Liver (tissue), 9 donors: ENCODE results near the gene GNA15. TPM values are rescaled to one million over a fixed set of nuclear protein-coding genes. Genes with fewer than 3 reads are reported as not detected.

Source experiments
- DNase-seq: peaks from one replicate; pipeline ENCODE4 v3.0.0-alpha.2; 2017; ENCODE audit warnings: low spot score
- H3K27ac ChIP-seq, 2 donors: one replicate each; pipeline ENCODE4 v1.7.0; 2013; ENCODE audit warnings: inconsistent platforms in 2 of 2, low read length in 2 of 2, control low read depth in 1 of 2, low read depth in 1 of 2, mild to moderate bottlenecking in 1 of 2
- H3K27me3 ChIP-seq, 4 donors: one replicate each; pipeline versions ENCODE4 v1.6.1 to v1.7.0; 2013; ENCODE audit warnings: low read length in 3 of 4, inconsistent platforms in 1 of 4, mild to moderate bottlenecking in 1 of 4, moderate library complexity in 1 of 4; ENCODE audit not compliant: control insufficient read depth in 4 of 4, insufficient read depth in 4 of 4
- H3K36me3 ChIP-seq, 4 donors: one replicate each; pipeline versions ENCODE4 v1.6.1 to v1.7.0; 2013; ENCODE audit warnings: low read length in 3 of 4, mild to moderate bottlenecking in 3 of 4, low read depth in 1 of 4, moderate library complexity in 1 of 4; ENCODE audit not compliant: control insufficient read depth in 4 of 4, insufficient read depth in 3 of 4
- H3K4me1 ChIP-seq, 4 donors: one replicate each; pipeline versions ENCODE4 v1.6.1 to v1.7.0; 2013; ENCODE audit warnings: low read length in 3 of 4, mild to moderate bottlenecking in 3 of 4, moderate library complexity in 1 of 4; ENCODE audit not compliant: control insufficient read depth in 4 of 4, insufficient read depth in 4 of 4
- H3K4me3 ChIP-seq, 3 donors: one replicate each; pipeline versions ENCODE4 v1.6.1 to v1.7.0; 2013; ENCODE audit warnings: low read length in 3 of 3, control low read depth in 1 of 3, low read depth in 1 of 3, mild to moderate bottlenecking in 1 of 3
- H3K9ac ChIP-seq, 2 donors: one replicate each; pipeline ENCODE4 v1.7.0; 2013; ENCODE audit warnings: low read length in 2 of 2, mild to moderate bottlenecking in 2 of 2, moderate library complexity in 2 of 2, control low read depth in 1 of 2, low read depth in 1 of 2
- H3K9me3 ChIP-seq, 4 donors: one replicate each; pipeline versions ENCODE4 v1.6.1 to v1.7.0; 2013; ENCODE audit warnings: low read length in 3 of 4; ENCODE audit not compliant: control insufficient read depth in 4 of 4
- EGR1 ChIP-seq, 2 donors: IDR thresholded peaks; 2 replicates each; pipeline ENCODE4 v1.6.1; 2016 to 2018; ENCODE audit warnings: antibody characterized with exemption in 2 of 2, low read depth in 2 of 2
- FOXA1 ChIP-seq: IDR thresholded peaks from 2 replicates; pipeline ENCODE4 v1.6.1; 2016; ENCODE audit warnings: antibody characterized with exemption
- FOXA2 ChIP-seq: IDR thresholded peaks from 2 replicates; pipeline ENCODE4 v1.6.1; 2016; ENCODE audit warnings: antibody characterized with exemption
- GABPA ChIP-seq, 2 donors: IDR thresholded peaks in 1 of 2; conservative IDR thresholded peaks in 1 of 2; 2 replicates each; pipeline ENCODE4 v1.6.1; 2016; ENCODE audit warnings: antibody characterized with exemption in 2 of 2, mild to moderate bottlenecking in 1 of 2, moderate library complexity in 1 of 2
- HNF4A ChIP-seq, 2 donors: conservative IDR thresholded peaks; 2 replicates each; pipeline ENCODE4 v1.6.1; 2016; ENCODE audit warnings: antibody characterized with exemption in 2 of 2, mild to moderate bottlenecking in 2 of 2
- JUND ChIP-seq, 2 donors: IDR thresholded peaks; 2 replicates each; pipeline ENCODE4 v1.6.1; 2016; ENCODE audit warnings: antibody characterized with exemption in 2 of 2
- NR2F2 ChIP-seq: IDR thresholded peaks from 2 replicates; pipeline ENCODE4 v1.6.1; 2016; ENCODE audit warnings: antibody characterized with exemption
- RAD21 ChIP-seq, 2 donors: IDR thresholded peaks; 2 replicates each; pipeline ENCODE4 v1.6.1; 2016; ENCODE audit warnings: antibody characterized with exemption in 2 of 2, mild to moderate bottlenecking in 2 of 2
- RXRA ChIP-seq, 2 donors: IDR thresholded peaks; 2 replicates each; pipeline ENCODE4 v1.6.1; 2017 to 2018; ENCODE audit warnings: antibody characterized with exemption in 2 of 2, mild to moderate bottlenecking in 1 of 2
- SP1 ChIP-seq: IDR thresholded peaks from 2 replicates; pipeline ENCODE4 v1.6.1; 2018; ENCODE audit warnings: antibody characterized with exemption, mild to moderate bottlenecking
- TAF1 ChIP-seq: conservative IDR thresholded peaks from 2 replicates; pipeline ENCODE4 v1.6.1; 2016; ENCODE audit warnings: antibody characterized with exemption, mild to moderate bottlenecking
- YY1 ChIP-seq: IDR thresholded peaks from 2 replicates; pipeline ENCODE4 v1.6.1; 2016; ENCODE audit warnings: antibody characterized with exemption, mild to moderate bottlenecking
- WGBS: extraction: QIAGEN DNeasy Blood & Tissue Kit; methylation state at CpG from one replicate; pipeline ENCODE4 v1.1.7; 2013; 5-methylcytosine and 5-hydroxymethylcytosine counted together
- polyA plus RNA-seq, 2 donors: library from polyadenylated mRNA; stranded (reverse) in 1 of 2; unstranded in 1 of 2; fragments of 200-250 nt in 1 of 2; fragments of >200 nt in 1 of 2; fragmentation: Nextera tagmentation in 1 of 2; extraction: Ambion mirVana in 1 of 2; gene quantifications; one replicate each; pipeline versions ENCODE4 v1.2.1 to v1.2.3, GENCODE V29; 2013 to 2015
- total RNA-seq, 2 donors: library from RNA; depleted of rRNA; stranded (reverse); fragments of >200 nt; gene quantifications; one replicate each; pipeline ENCODE4 v1.2.3, GENCODE V29; 2014
- TF ChIP-seq, protein P1 (sequence below): fragments of 150-350 bp; IDR thresholded peaks from 2 replicates; pipeline ENCODE4 v1.5.1; 2017; ENCODE audit warnings: improper control_type of control experiment, low read depth, low read length; ENCODE audit not compliant: missing input control
- TF ChIP-seq, protein P2 (sequence below): IDR thresholded peaks from 2 replicates; pipeline ENCODE4 v1.6.1; 2016; ENCODE audit warnings: antibody characterized with exemption
- TF ChIP-seq, protein P3 (sequence below): IDR thresholded peaks from 2 replicates; pipeline ENCODE4 v1.6.1; 2016; ENCODE audit warnings: antibody characterized with exemption
- TF ChIP-seq, protein P4 (sequence below): IDR thresholded peaks from 2 replicates; pipeline ENCODE4 v1.6.1; 2016; ENCODE audit warnings: antibody characterized with exemption
- TF ChIP-seq, protein P5 (sequence below): IDR thresholded peaks from 2 replicates; pipeline ENCODE4 v1.6.1; 2016; ENCODE audit warnings: antibody characterized with exemption, mild to moderate bottlenecking
- donor health status: healthy.
- donor health status: healthy.
- donor health status: healthy.
- donor health status: healthy.
- donor health status: healthy.

Gene GNA15
- total and polyA plus RNA-seq, 4 donors: 0.11 to 10.4 (median 1.4) TPM

DNA sequence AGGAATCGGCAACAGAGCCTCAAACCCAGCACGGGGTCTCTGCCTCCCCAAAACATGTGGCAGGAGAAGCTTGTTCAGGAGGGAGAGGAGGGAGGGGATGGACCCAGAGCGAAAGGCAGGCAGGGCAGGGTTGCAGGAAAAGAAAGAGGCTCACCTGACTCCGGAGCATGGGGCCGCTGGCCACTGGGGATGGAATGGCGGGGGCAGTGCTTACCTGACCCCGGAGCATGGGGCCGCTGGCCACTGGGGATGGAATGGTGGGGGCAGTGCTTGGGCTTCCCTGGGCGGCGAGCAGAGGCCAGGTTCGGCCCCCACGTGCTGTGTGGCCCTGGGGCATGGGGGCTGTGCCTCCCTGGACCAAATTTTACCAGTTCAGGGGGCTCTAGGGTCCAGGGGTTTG, 75.4 kb downstream of the GNA15 start (continued):
- TF ChIP-seq JUND (IDR thresholded peaks at IDR 0.05) (no peak), NR2F2 (no peak), TAF1 (no peak), HNF4A (conservative IDR thresholded peaks at IDR 0.05) (no peak), RXRA (IDR thresholded peaks at IDR 0.05) (no peak)
- TF ChIP-seq, protein P1, sequence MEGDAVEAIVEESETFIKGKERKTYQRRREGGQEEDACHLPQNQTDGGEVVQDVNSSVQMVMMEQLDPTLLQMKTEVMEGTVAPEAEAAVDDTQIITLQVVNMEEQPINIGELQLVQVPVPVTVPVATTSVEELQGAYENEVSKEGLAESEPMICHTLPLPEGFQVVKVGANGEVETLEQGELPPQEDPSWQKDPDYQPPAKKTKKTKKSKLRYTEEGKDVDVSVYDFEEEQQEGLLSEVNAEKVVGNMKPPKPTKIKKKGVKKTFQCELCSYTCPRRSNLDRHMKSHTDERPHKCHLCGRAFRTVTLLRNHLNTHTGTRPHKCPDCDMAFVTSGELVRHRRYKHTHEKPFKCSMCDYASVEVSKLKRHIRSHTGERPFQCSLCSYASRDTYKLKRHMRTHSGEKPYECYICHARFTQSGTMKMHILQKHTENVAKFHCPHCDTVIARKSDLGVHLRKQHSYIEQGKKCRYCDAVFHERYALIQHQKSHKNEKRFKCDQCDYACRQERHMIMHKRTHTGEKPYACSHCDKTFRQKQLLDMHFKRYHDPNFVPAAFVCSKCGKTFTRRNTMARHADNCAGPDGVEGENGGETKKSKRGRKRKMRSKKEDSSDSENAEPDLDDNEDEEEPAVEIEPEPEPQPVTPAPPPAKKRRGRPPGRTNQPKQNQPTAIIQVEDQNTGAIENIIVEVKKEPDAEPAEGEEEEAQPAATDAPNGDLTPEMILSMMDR: no peak

DNA sequence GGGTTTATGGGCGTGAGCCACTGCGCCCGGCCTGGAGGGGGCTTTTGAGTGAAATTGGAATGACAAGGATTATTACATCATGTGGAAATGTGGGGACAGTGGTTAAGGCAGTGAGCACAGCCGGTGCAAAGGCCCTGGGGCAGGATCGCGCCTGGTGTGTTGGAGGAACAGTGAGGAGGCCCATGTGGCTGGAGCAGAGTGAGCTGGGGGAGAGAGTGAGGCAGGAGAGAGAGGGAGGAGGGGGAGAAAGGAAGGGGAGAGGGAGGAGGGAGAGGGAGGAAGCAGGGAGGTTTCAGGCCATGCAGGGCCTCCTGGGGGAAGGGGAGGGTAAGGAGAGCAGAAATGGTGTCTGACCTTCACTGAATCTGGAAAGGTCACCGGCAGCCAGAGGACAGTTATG, 77.3 kb downstream of the GNA15 start:
- Histone ChIP-seq H3K4me1 (no peaks in the 10 kb centered on the region), H3K27ac (no peak overlapping the region), H3K9me3 (no peaks in the 10 kb centered on the region), H3K9ac (no peak overlapping the region), H3K27me3 (no peaks in the 10 kb centered on the region), H3K4me3 (no peak overlapping the region), H3K36me3 (peaks cover 0 to 3% (median 0%) of the 10 kb centered on the region in 4 donors)
- no peak for DNase-seq
- 99% methylated on average over 7 of the region's 7 CpGs for WGBS
- TF ChIP-seq FOXA2: no peak
- no peak for TF ChIP-seq NR2F2
- TF ChIP-seq YY1: no peak
- TF ChIP-seq, protein P2, sequence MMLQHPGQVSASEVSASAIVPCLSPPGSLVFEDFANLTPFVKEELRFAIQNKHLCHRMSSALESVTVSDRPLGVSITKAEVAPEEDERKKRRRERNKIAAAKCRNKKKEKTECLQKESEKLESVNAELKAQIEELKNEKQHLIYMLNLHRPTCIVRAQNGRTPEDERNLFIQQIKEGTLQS: no peak
- no peak for TF ChIP-seq FOXA1
- TF ChIP-seq EGR1 (IDR thresholded peaks at IDR 0.05; ENCODE audit: low read depth in 2 of 2): no peak
- TF ChIP-seq, protein P3, sequence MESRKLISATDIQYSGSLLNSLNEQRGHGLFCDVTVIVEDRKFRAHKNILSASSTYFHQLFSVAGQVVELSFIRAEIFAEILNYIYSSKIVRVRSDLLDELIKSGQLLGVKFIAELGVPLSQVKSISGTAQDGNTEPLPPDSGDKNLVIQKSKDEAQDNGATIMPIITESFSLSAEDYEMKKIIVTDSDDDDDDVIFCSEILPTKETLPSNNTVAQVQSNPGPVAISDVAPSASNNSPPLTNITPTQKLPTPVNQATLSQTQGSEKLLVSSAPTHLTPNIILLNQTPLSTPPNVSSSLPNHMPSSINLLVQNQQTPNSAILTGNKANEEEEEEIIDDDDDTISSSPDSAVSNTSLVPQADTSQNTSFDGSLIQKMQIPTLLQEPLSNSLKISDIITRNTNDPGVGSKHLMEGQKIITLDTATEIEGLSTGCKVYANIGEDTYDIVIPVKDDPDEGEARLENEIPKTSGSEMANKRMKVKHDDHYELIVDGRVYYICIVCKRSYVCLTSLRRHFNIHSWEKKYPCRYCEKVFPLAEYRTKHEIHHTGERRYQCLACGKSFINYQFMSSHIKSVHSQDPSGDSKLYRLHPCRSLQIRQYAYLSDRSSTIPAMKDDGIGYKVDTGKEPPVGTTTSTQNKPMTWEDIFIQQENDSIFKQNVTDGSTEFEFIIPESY: no peak
- TF ChIP-seq JUND (IDR thresholded peaks at IDR 0.05): no peak
- TF ChIP-seq, protein P4, sequence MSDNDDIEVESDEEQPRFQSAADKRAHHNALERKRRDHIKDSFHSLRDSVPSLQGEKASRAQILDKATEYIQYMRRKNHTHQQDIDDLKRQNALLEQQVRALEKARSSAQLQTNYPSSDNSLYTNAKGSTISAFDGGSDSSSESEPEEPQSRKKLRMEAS: no peak
- no peak for TF ChIP-seq HNF4A (conservative IDR thresholded peaks at IDR 0.05)
- no peak for TF ChIP-seq RAD21 (IDR thresholded peaks at IDR 0.05)
- TF ChIP-seq RXRA (IDR thresholded peaks at IDR 0.05): no peak
- TF ChIP-seq, protein P5, sequence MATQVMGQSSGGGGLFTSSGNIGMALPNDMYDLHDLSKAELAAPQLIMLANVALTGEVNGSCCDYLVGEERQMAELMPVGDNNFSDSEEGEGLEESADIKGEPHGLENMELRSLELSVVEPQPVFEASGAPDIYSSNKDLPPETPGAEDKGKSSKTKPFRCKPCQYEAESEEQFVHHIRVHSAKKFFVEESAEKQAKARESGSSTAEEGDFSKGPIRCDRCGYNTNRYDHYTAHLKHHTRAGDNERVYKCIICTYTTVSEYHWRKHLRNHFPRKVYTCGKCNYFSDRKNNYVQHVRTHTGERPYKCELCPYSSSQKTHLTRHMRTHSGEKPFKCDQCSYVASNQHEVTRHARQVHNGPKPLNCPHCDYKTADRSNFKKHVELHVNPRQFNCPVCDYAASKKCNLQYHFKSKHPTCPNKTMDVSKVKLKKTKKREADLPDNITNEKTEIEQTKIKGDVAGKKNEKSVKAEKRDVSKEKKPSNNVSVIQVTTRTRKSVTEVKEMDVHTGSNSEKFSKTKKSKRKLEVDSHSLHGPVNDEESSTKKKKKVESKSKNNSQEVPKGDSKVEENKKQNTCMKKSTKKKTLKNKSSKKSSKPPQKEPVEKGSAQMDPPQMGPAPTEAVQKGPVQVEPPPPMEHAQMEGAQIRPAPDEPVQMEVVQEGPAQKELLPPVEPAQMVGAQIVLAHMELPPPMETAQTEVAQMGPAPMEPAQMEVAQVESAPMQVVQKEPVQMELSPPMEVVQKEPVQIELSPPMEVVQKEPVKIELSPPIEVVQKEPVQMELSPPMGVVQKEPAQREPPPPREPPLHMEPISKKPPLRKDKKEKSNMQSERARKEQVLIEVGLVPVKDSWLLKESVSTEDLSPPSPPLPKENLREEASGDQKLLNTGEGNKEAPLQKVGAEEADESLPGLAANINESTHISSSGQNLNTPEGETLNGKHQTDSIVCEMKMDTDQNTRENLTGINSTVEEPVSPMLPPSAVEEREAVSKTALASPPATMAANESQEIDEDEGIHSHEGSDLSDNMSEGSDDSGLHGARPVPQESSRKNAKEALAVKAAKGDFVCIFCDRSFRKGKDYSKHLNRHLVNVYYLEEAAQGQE: no peak
- no peak for TF ChIP-seq GABPA (IDR thresholded peaks at IDR 0.05 in 1 of 2, conservative IDR thresholded peaks at IDR 0.05 in 1 of 2)
- TF ChIP-seq SP1: no peak

Other genes with a start within 250 kb of the GNA15 start
- gene ZNF57, start 235.1 kb upstream of the GNA15 start, total RNA-seq: 1 to 10 TPM; 1.4 to 2.8 TPM
- 1 to 10 TPM; 1.3 to 2.1 TPM for gene ZNF57, start 235.1 kb upstream of the GNA15 start, polyA plus RNA-seq
- 1 to 10 TPM; 2.6 to 3.5 TPM for gene ZNF77, start 191.1 kb upstream of the GNA15 start, total RNA-seq
- gene ZNF77, start 191.1 kb upstream of the GNA15 start, polyA plus RNA-seq: 1 to 10 TPM in 1 of 2 donors, under 1 TPM in 1; 0.90 to 1.1 TPM
- gene TLE6, start 158.5 kb upstream of the GNA15 start, total RNA-seq: 1 to 10 TPM in 1 of 2 donors, under 1 TPM in 1; 0.47 to 1.7 TPM
- 1 to 10 TPM in 1 of 2 donors, under 1 TPM in 1; 0.78 to 2.8 TPM for gene TLE6, start 158.5 kb upstream of the GNA15 start, polyA plus RNA-seq
- 1 to 10 TPM; 4.5 to 9.3 TPM for gene TLE2, start 106.8 kb upstream of the GNA15 start, total RNA-seq
- 1 to 10 TPM; 3.6 to 7.0 TPM for gene TLE2, start 106.8 kb upstream of the GNA15 start, polyA plus RNA-seq
- gene TLE5, start 73.5 kb upstream of the GNA15 start, total RNA-seq: 10 to 100 TPM; 48.0 to 61.7 TPM
- 100 to 1,000 TPM in 1 of 2 donors, 10 to 100 TPM in 1; 47.2 to 166 TPM for gene TLE5, start 73.5 kb upstream of the GNA15 start, polyA plus RNA-seq
- gene GNA11, start 41.7 kb upstream of the GNA15 start, total RNA-seq: 10 to 100 TPM; 16.9 to 19.6 TPM
- gene GNA11, start 41.7 kb upstream of the GNA15 start, polyA plus RNA-seq: 10 to 100 TPM; 12.5 to 20.2 TPM
- 10 to 100 TPM in 1 of 2 donors, 1 to 10 TPM in 1; 3.1 to 11.0 TPM for gene S1PR4, start 42.7 kb downstream of the GNA15 start, total RNA-seq
- 1 to 10 TPM in 1 of 2 donors, under 1 TPM in 1; 0.93 to 1.2 TPM for gene S1PR4, start 42.7 kb downstream of the GNA15 start, polyA plus RNA-seq
- 10 to 100 TPM; 29.5 to 42.6 TPM for gene NCLN, start 49.9 kb downstream of the GNA15 start, total RNA-seq
- gene NCLN, start 49.9 kb downstream of the GNA15 start, polyA plus RNA-seq: 10 to 100 TPM; 34.2 to 50.8 TPM
- under 1 TPM; 0.19 to 0.33 TPM for gene CELF5, start 88.6 kb downstream of the GNA15 start, total RNA-seq
- under 1 TPM; 0.06 to 0.50 TPM for gene CELF5, start 88.6 kb downstream of the GNA15 start, polyA plus RNA-seq
- gene NFIC, start 230.6 kb downstream of the GNA15 start, total RNA-seq: 100 to 1,000 TPM in 1 of 2 donors, 10 to 100 TPM in 1; 12.8 to 100 TPM
- 10 to 100 TPM; 71.8 to 78.5 TPM for gene NFIC, start 230.6 kb downstream of the GNA15 start, polyA plus RNA-seq